ENCODE measurements around the gene ONECUT3.

The ONECUT3 gene

GRCh38 chr19:1748115-1748872 lies 5.0 kb upstream of the ONECUT3 start:
- H3K4me3 ChIP-seq (ENCODE audit: insufficient read depth, low read depth, low read length), result no peak overlapping the region
- peaks cover 93% of the 10 kb centered on the region for H3K27me3 ChIP-seq (ENCODE audit: control insufficient read depth, insufficient read depth, low read length, poor library complexity, severe bottlenecking)
- no peaks in the 10 kb centered on the region for H3K9me3 ChIP-seq (ENCODE audit: control insufficient read depth, low read length)
- H3K36me3 ChIP-seq (ENCODE audit: control insufficient read depth, insufficient read depth, low read length), result no peaks in the 10 kb centered on the region
- 1% methylated on average over 61 of the region's 61 CpGs for WGBS, 2 experiments
- H3K4me1 ChIP-seq (ENCODE audit: control insufficient read depth, insufficient read depth, low read length), result peaks cover 19% of the 10 kb centered on the region
- no peak overlapping the region for H3K27ac ChIP-seq (ENCODE audit: insufficient read depth, low read depth, low read length, poor library complexity, severe bottlenecking)

DNA sequence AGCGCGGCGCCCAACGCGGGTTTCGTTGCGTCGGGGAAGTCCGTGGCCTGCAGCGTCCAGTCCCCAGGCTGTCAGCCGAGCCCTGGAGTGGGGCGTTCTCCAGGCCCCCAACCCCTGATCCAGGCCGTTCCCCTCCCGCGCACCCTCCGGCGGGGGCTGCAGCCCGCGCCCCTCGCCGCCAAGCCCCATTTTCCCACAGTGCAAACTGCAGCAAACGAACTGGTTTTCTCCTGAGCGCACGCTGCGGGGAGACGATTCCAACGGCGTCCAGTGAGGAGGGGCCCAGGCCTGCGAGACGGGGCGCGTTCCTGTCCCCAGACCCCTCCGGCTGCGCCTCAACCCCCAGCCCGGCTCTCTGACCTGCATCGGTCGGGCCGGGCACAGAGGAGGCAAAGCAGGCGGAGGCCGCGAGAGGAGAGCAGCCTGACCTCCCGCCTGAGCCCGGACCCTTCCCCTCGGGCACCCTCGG lies 4.4 kb upstream of the ONECUT3 start:
- Histone ChIP-seq H3K4me1 (ENCODE audit: control insufficient read depth, insufficient read depth, low read length) (peaks cover 19% of the 10 kb centered on the region), H3K27me3 (ENCODE audit: control insufficient read depth, insufficient read depth, low read length, poor library complexity, severe bottlenecking) (peaks cover 97% of the 10 kb centered on the region), H3K4me3 (ENCODE audit: insufficient read depth, low read depth, low read length) (no peak overlapping the region), H3K9me3 (ENCODE audit: control insufficient read depth, low read length) (no peaks in the 10 kb centered on the region), H3K36me3 (ENCODE audit: control insufficient read depth, insufficient read depth, low read length) (no peaks in the 10 kb centered on the region), H3K27ac (ENCODE audit: insufficient read depth, low read depth, low read length, poor library complexity, severe bottlenecking) (no peak overlapping the region)
- 1 to 2% methylated on average over 45 of the region's 45 CpGs for WGBS, 2 experiments

GRCh38 chr19:1749373-1750342 lies 3.6 kb upstream of the ONECUT3 start:
- Histone ChIP-seq H3K9me3 (ENCODE audit: control insufficient read depth, low read length) (no peaks in the 10 kb centered on the region), H3K4me1 (ENCODE audit: control insufficient read depth, insufficient read depth, low read length) (peaks cover 19% of the 10 kb centered on the region), H3K36me3 (ENCODE audit: control insufficient read depth, insufficient read depth, low read length) (no peaks in the 10 kb centered on the region), H3K4me3 (ENCODE audit: insufficient read depth, low read depth, low read length) (no peak overlapping the region), H3K27me3 (ENCODE audit: control insufficient read depth, insufficient read depth, low read length, poor library complexity, severe bottlenecking) (peaks cover 98% of the 10 kb centered on the region), H3K27ac (ENCODE audit: insufficient read depth, low read depth, low read length, poor library complexity, severe bottlenecking) (no peak overlapping the region)
- 4% methylated on average over 99 of the region's 99 CpGs for WGBS, 2 experiments

GRCh38 chr19:1750343-1751021 lies 2.8 kb upstream of the ONECUT3 start:
- no peaks in the 10 kb centered on the region for H3K9me3 ChIP-seq (ENCODE audit: control insufficient read depth, low read length)
- H3K27me3 ChIP-seq (ENCODE audit: control insufficient read depth, insufficient read depth, low read length, poor library complexity, severe bottlenecking), result peaks cover 98% of the 10 kb centered on the region
- 8% methylated on average over 14 of the region's 14 CpGs for WGBS, 2 experiments
- no peak overlapping the region for H3K4me3 ChIP-seq (ENCODE audit: insufficient read depth, low read depth, low read length)
- peaks cover 19% of the 10 kb centered on the region for H3K4me1 ChIP-seq (ENCODE audit: control insufficient read depth, insufficient read depth, low read length)
- no peak overlapping the region for H3K27ac ChIP-seq (ENCODE audit: insufficient read depth, low read depth, low read length, poor library complexity, severe bottlenecking)
- no peaks in the 10 kb centered on the region for H3K36me3 ChIP-seq (ENCODE audit: control insufficient read depth, insufficient read depth, low read length)

GRCh38 chr19:1751367-1752008 lies 1.8 kb upstream of the ONECUT3 start:
- Histone ChIP-seq H3K9me3 (ENCODE audit: control insufficient read depth, low read length) (no peaks in the 10 kb centered on the region), H3K4me1 (ENCODE audit: control insufficient read depth, insufficient read depth, low read length) (peaks cover 24% of the 10 kb centered on the region), H3K27ac (ENCODE audit: insufficient read depth, low read depth, low read length, poor library complexity, severe bottlenecking) (no peak overlapping the region), H3K4me3 (ENCODE audit: insufficient read depth, low read depth, low read length) (no peak overlapping the region), H3K27me3 (ENCODE audit: control insufficient read depth, insufficient read depth, low read length, poor library complexity, severe bottlenecking) (peaks cover 98% of the 10 kb centered on the region), H3K36me3 (ENCODE audit: control insufficient read depth, insufficient read depth, low read length) (no peaks in the 10 kb centered on the region)
- 15 to 16% methylated on average over 16 of the region's 16 CpGs for WGBS, 2 experiments

GRCh38 chr19:1752009-1752756 lies 1.1 kb upstream of the ONECUT3 start:
- H3K27me3 ChIP-seq (ENCODE audit: control insufficient read depth, insufficient read depth, low read length, poor library complexity, severe bottlenecking), result peaks cover 98% of the 10 kb centered on the region

GRCh38 chr19:1754018-1754635 lies 821 bp downstream of the ONECUT3 start:
- WGBS, 2 experiments, result 2 to 3% methylated on average over 105 of the region's 105 CpGs
- Histone ChIP-seq H3K9me3 (ENCODE audit: control insufficient read depth, low read length) (no peaks in the 10 kb centered on the region), H3K27me3 (ENCODE audit: control insufficient read depth, insufficient read depth, low read length, poor library complexity, severe bottlenecking) (peaks cover 98% of the 10 kb centered on the region), H3K4me3 (ENCODE audit: insufficient read depth, low read depth, low read length) (no peak overlapping the region), H3K4me1 (ENCODE audit: control insufficient read depth, insufficient read depth, low read length) (peaks cover 17% of the 10 kb centered on the region), H3K27ac (ENCODE audit: insufficient read depth, low read depth, low read length, poor library complexity, severe bottlenecking) (no peak overlapping the region), H3K36me3 (ENCODE audit: control insufficient read depth, insufficient read depth, low read length) (no peaks in the 10 kb centered on the region)

More at GRCh38 chr19:1752009-1752756, 1.1 kb upstream of the ONECUT3 start:
- 10 to 12% methylated on average over 16 of the region's 16 CpGs for WGBS, 2 experiments
- Histone ChIP-seq H3K9me3 (ENCODE audit: control insufficient read depth, low read length) (no peaks in the 10 kb centered on the region), H3K27ac (ENCODE audit: insufficient read depth, low read depth, low read length, poor library complexity, severe bottlenecking) (no peak overlapping the region), H3K36me3 (ENCODE audit: control insufficient read depth, insufficient read depth, low read length) (no peaks in the 10 kb centered on the region), H3K4me1 (ENCODE audit: control insufficient read depth, insufficient read depth, low read length) (peaks cover 24% of the 10 kb centered on the region), H3K4me3 (ENCODE audit: insufficient read depth, low read depth, low read length) (no peak overlapping the region)

DNA sequence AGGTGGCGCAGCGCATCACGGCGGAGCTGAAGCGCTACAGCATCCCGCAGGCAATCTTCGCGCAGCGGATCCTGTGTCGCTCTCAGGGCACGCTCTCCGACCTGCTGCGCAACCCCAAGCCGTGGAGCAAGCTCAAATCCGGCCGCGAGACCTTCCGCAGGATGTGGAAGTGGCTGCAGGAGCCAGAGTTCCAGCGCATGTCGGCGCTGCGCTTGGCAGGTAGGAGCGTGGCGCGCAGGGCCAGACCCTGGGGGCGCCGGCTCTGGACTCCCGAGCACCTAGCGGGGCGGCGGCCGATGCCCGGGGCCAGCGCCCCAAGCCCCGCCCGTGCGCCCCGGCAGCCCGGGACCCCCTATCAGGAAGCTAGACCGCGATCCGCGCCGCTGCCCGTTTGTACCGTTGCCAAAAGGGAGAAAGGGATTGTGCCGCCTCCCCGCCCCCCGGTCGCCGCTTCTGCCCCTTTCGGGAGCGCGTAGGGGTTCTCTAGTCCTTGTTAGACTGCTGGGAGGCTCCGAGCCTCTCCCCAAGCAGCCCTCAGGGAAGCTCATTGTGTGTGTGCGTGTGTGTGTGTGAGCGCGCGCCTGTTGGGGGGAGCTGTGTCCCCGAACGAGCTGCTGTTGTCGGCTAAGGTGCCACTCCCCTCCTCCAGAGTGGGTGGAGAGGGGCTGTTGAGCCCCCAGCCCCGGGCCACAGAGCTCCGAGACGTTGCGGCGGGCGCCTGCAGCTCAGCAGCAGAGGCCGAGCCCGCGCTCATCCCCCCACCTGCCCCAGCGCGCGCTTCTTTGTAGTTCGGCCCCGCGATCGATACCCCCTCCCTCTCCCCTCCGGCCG lies 1.5 kb downstream of the ONECUT3 start:
- no peaks in the 10 kb centered on the region for H3K36me3 ChIP-seq (ENCODE audit: control insufficient read depth, insufficient read depth, low read length)
- H3K27ac ChIP-seq (ENCODE audit: insufficient read depth, low read depth, low read length, poor library complexity, severe bottlenecking), result no peak overlapping the region
- H3K4me1 ChIP-seq (ENCODE audit: control insufficient read depth, insufficient read depth, low read length), result peaks cover 17% of the 10 kb centered on the region
- H3K4me3 ChIP-seq (ENCODE audit: insufficient read depth, low read depth, low read length), result peak overlapping the region; percentile 10
- no peaks in the 10 kb centered on the region for H3K9me3 ChIP-seq (ENCODE audit: control insufficient read depth, low read length)
- WGBS, 2 experiments, result 1% methylated on average over 80 of the region's 80 CpGs
- peaks cover 98% of the 10 kb centered on the region for H3K27me3 ChIP-seq (ENCODE audit: control insufficient read depth, insufficient read depth, low read length, poor library complexity, severe bottlenecking)

Data from ectodermal cell (in vitro differentiated cells).